Right hindlimb (tissue), 1 donor: ENCODE data around the gene LEPROT.
"Not testable (repeated sequence)": the region's sequence is repeated elsewhere in the genome, so short reads cannot be mapped to it uniquely, and the experiment has no call there.

Source experiments
- DNase-seq: peaks from one replicate; pipeline ENCODE4 v3.0.0-alpha.2; 2018

LEPROT gene

GRCh38 chr1:65441464-65441863 lies 21.0 kb downstream of the LEPROT start:
- no peak for DNase-seq

GRCh38 chr1:65442442-65442841 lies 22.0 kb downstream of the LEPROT start:
- DNase-seq, result no peak

GRCh38 chr1:65443647-65444046 lies 23.2 kb downstream of the LEPROT start:
- DNase-seq, result no peak

GRCh38 chr1:65444128-65444640 lies 23.7 kb downstream of the LEPROT start:
- DNase-seq, result no peak

GRCh38 chr1:65445837-65446236 lies 25.4 kb downstream of the LEPROT start:
- DNase-seq, result no peak

- DNase-seq, result no peak
These were observed 28.9 kb downstream of the LEPROT start for GRCh38 chr1:65449214-65449823.

- not testable (repeated sequence) for DNase-seq
These were observed 35.2 kb downstream of the LEPROT start for GRCh38 chr1:65455678-65456077.

- DNase-seq, result no peak
These were observed 36.0 kb downstream of the LEPROT start for GRCh38 chr1:65456481-65456880.

GRCh38 chr1:65457868-65458267 lies 37.4 kb downstream of the LEPROT start:
- no peak for DNase-seq

- no peak for DNase-seq
These were observed 38.4 kb downstream of the LEPROT start for GRCh38 chr1:65458730-65459396.

GRCh38 chr1:65459397-65459768 lies 38.9 kb downstream of the LEPROT start:
- no peak for DNase-seq

- DNase-seq, result not testable (repeated sequence)
These were observed 45.4 kb downstream of the LEPROT start for GRCh38 chr1:65465837-65466236.

- no peak for DNase-seq
These were observed 47.1 kb downstream of the LEPROT start for GRCh38 chr1:65467536-65467935.

- DNase-seq, result no peak
These were observed 48.8 kb downstream of the LEPROT start for GRCh38 chr1:65469126-65469888.

GRCh38 chr1:65469889-65470340 lies 49.4 kb downstream of the LEPROT start:
- peak; percentile 56 for DNase-seq

GRCh38 chr1:65470766-65471165 lies 50.3 kb downstream of the LEPROT start:
- no peak for DNase-seq

- no peak for DNase-seq
These were observed 50.9 kb downstream of the LEPROT start for GRCh38 chr1:65471213-65471833.

- no peak for DNase-seq
These were observed 51.4 kb downstream of the LEPROT start for GRCh38 chr1:65471861-65472332.

- no peak for DNase-seq
These were observed 55.9 kb downstream of the LEPROT start for GRCh38 chr1:65476327-65476726.

- no peak for DNase-seq
These were observed 57.2 kb downstream of the LEPROT start for GRCh38 chr1:65477414-65478378.

- DNase-seq, result no peak
These were observed 58.0 kb downstream of the LEPROT start for GRCh38 chr1:65478379-65479026.
